Common myeloid progenitor, CD34-positive (primary cell): Measurements from ENCODE around the gene MYBPC3.

Experiments
- CTCF ChIA-PET: fragments of 350-600 bp; sonication (Branson Sonifier 250); formaldehyde crosslinking; loops from one replicate; lab custom pipeline; 2021; ENCODE audit warnings: antibody characterized with exemption; lab: Charles Lee
- POLR2A ChIA-PET: fragments of 350-600 bp; sonication (Branson Sonifier 250); formaldehyde crosslinking; loops from one replicate; lab custom pipeline; 2021; ENCODE audit warnings: antibody characterized with exemption; lab: Charles Lee
- DNase-seq, 3 donors: peaks; one replicate each; pipeline versions ENCODE4 v3.0.0 to v3.0.0-alpha.2; 2013
- H3K27ac ChIP-seq, 2 experiments: 1 replicate in 1 of 2; 2 replicates in 1 of 2; pipeline ENCODE4 v1.7.0; 2013; ENCODE audit warnings: inconsistent platforms in 2 of 2, low read length in 2 of 2, mild to moderate bottlenecking in 2 of 2, low read depth in 1 of 2, moderate library complexity in 1 of 2; ENCODE audit not compliant: severe bottlenecking in 2 of 2, insufficient read depth in 1 of 2, poor library complexity in 1 of 2
- H3K27me3 ChIP-seq, 5 experiments: replicated peaks in 2 of 5; 1 replicate in 3 of 5; 2 replicates in 2 of 5; pipeline versions ENCODE4 v1.6.1 to v1.7.0; 2013; ENCODE audit warnings: low read length in 4 of 5, mild to moderate bottlenecking in 2 of 5, moderate library complexity in 2 of 5, inconsistent platforms in 1 of 5; ENCODE audit not compliant: insufficient read depth in 5 of 5, control insufficient read depth in 4 of 5
- H3K36me3 ChIP-seq, 4 experiments: 1 replicate in 2 of 4; 2 replicates in 2 of 4; pipeline versions ENCODE4 v1.6.1 to v1.7.0; 2013; ENCODE audit warnings: low read length in 3 of 4, control low read depth in 1 of 4, mild to moderate bottlenecking in 1 of 4; ENCODE audit not compliant: control insufficient read depth in 4 of 4, insufficient read depth in 4 of 4
- H3K4me1 ChIP-seq, 4 experiments: 1 replicate in 3 of 4; 2 replicates in 1 of 4; pipeline versions ENCODE4 v1.6.1 to v1.7.1; 2013; ENCODE audit warnings: low read length in 3 of 4, mild to moderate bottlenecking in 3 of 4, control low read depth in 1 of 4, inconsistent platforms in 1 of 4, moderate library complexity in 1 of 4; ENCODE audit not compliant: control insufficient read depth in 4 of 4, insufficient read depth in 4 of 4; ENCODE audit errors: control extremely low read depth in 1 of 4
- H3K4me3 ChIP-seq, 7 experiments: 1 replicate in 4 of 7; 2 replicates in 3 of 7; pipeline versions ENCODE4 v1.5.1 to v1.7.0; 2013; ENCODE audit warnings: mild to moderate bottlenecking in 7 of 7, low read length in 6 of 7, moderate library complexity in 6 of 7, inconsistent platforms in 2 of 7, low read depth in 2 of 7, control low read depth in 1 of 7; ENCODE audit not compliant: insufficient read depth in 4 of 7, control insufficient read depth in 1 of 7; ENCODE audit errors: extremely low read depth in 1 of 7
- H3K9me3 ChIP-seq, 5 experiments: 1 replicate in 4 of 5; 2 replicates in 1 of 5; pipeline versions ENCODE4 v1.6.1 to v1.7.1; 2013; ENCODE audit warnings: low read length in 4 of 5, mild to moderate bottlenecking in 2 of 5, inconsistent platforms in 1 of 5, low read depth in 1 of 5, moderate library complexity in 1 of 5; ENCODE audit not compliant: control insufficient read depth in 4 of 5, insufficient read depth in 2 of 5; ENCODE audit errors: control extremely low read depth in 1 of 5
- WGBS: methylation state at CpG from one replicate; pipeline ENCODE4 v1.1.5; 2013; ENCODE audit not compliant: insufficient coverage; 5-methylcytosine and 5-hydroxymethylcytosine counted together

MYBPC3 gene

GRCh38 chr11:47387944-47388696 lies 35.6 kb upstream of the MYBPC3 start:
- ChIA-PET POLR2A (interaction anchor here (0.8 to 2.7 kb wide), 2 partner anchors 10 to 15 kb away, joined by 3 to 15 read pairs; partner anchors contain the start of gene SPI1), CTCF (interaction anchor here (2.6 to 13.8 kb wide), 4 partner anchors 8 to 19 kb away, joined by 7 to 138 read pairs (median 74); partner anchors contain the start of genes SLC39A13 and SPI1)
- H3K9me3 ChIP-seq = no peaks in the 10 kb centered on the region
- H3K27me3 ChIP-seq = no peaks in the 10 kb centered on the region
- no peak overlapping the region for H3K4me3 ChIP-seq
- H3K27ac ChIP-seq = no peak overlapping the region
- H3K4me1 ChIP-seq = peaks cover 6 to 59% (median 53%) of the 10 kb centered on the region in 4 experiments
- H3K36me3 ChIP-seq = peaks cover 0 to 11% (median 4%) of the 10 kb centered on the region in 4 experiments
- 77% methylated on average over 11 of the region's 13 CpGs for WGBS
- DNase-seq = peak in 1 of 3 donors; percentile 39

- Histone ChIP-seq H3K4me3 (no peak overlapping the region), H3K4me1 (peaks cover 0 to 28% (median 19%) of the 10 kb centered on the region in 4 experiments), H3K36me3 (peaks cover 2 to 22% (median 11%) of the 10 kb centered on the region in 4 experiments), H3K9me3 (no peaks in the 10 kb centered on the region), H3K27me3 (no peaks in the 10 kb centered on the region), H3K27ac (no peak overlapping the region)
- 87% methylated on average over 2 of the region's 4 CpGs for whole genome bisulfite sequencing
- no peak for DNase-seq
- POLR2A ChIA-PET = no interaction called here
- CTCF ChIA-PET = interaction anchor here (1.4 to 1.5 kb wide), 2 partner anchors 10 to 19 kb away, joined by 3 to 6 read pairs; no protein-coding TSS in a partner anchor
These were observed 32.0 kb upstream of the MYBPC3 start for GRCh38 chr11:47384498-47384897.

GRCh38 chr11:47383071-47383470 lies 30.6 kb upstream of the MYBPC3 start:
- ChIA-PET CTCF (interaction anchor here (1.0 to 8.2 kb wide), 4 partner anchors 7 to 25 kb away, joined by 3 to 136 read pairs (median 4); partner anchors contain the start of gene SLC39A13), POLR2A (interaction anchor here (1.4 kb wide), 1 partner anchor 9 kb away, joined by 3 read pairs; no protein-coding TSS in a partner anchor)
- Histone ChIP-seq H3K36me3 (peaks cover 2 to 17% (median 10%) of the 10 kb centered on the region in 4 experiments), H3K4me3 (no peak overlapping the region), H3K27me3 (no peaks in the 10 kb centered on the region), H3K9me3 (no peaks in the 10 kb centered on the region), H3K27ac (no peak overlapping the region), H3K4me1 (peaks cover 0 to 25% (median 17%) of the 10 kb centered on the region in 4 experiments)
- 67% methylated on average over 1 of the region's 4 CpGs for WGBS
- DNase-seq = no peak

GRCh38 chr11:47380078-47380477 lies 27.6 kb upstream of the MYBPC3 start:
- H3K9me3 ChIP-seq = no peaks in the 10 kb centered on the region
- CTCF ChIA-PET = interaction anchor here (6.1 to 8.2 kb wide), 2 partner anchors 10 to 21 kb away, joined by 58 to 136 read pairs; no protein-coding TSS in a partner anchor
- peaks cover 3 to 47% (median 42%) of the 10 kb centered on the region in 4 experiments for H3K4me1 ChIP-seq
- no peak for DNase-seq
- no peak overlapping the region for H3K27ac ChIP-seq
- 100% methylated on average over 1 of the region's 2 CpGs for WGBS
- H3K36me3 ChIP-seq = peaks cover 5 to 26% (median 18%) of the 10 kb centered on the region in 4 experiments
- H3K27me3 ChIP-seq = no peaks in the 10 kb centered on the region
- no peak overlapping the region for H3K4me3 ChIP-seq
- POLR2A ChIA-PET = interaction anchor here (0.7 kb wide), 1 partner anchor 13 kb away, joined by 4 read pairs; no protein-coding TSS in a partner anchor

GRCh38 chr11:47379317-47379716 lies 26.8 kb upstream of the MYBPC3 start:
- peaks cover 7 to 33% (median 24%) of the 10 kb centered on the region in 4 experiments for H3K36me3 ChIP-seq
- H3K4me1 ChIP-seq = peaks cover 3 to 54% (median 50%) of the 10 kb centered on the region in 4 experiments
- CTCF ChIA-PET = interaction anchor here (1.7 to 8.2 kb wide), 6 partner anchors 11 to 33 kb away, joined by 9 to 136 read pairs (median 22); partner anchors contain the start of gene SLC39A13
- WGBS = 93% methylated on average over 2 of the region's 2 CpGs
- no peak for DNase-seq
- no peaks in the 10 kb centered on the region for H3K27me3 ChIP-seq
- no peaks in the 10 kb centered on the region for H3K9me3 ChIP-seq
- POLR2A ChIA-PET = interaction anchor here (0.7 to 3.7 kb wide), 4 partner anchors 10 to 20 kb away, joined by 4 to 68 read pairs (median 16); no protein-coding TSS in a partner anchor
- peak overlapping the region in 3 of 7 experiments; percentile 78 to 93 (median 84) for H3K4me3 ChIP-seq
- peak overlapping the region; percentile 92 to 95 for H3K27ac ChIP-seq

- POLR2A ChIA-PET = interaction anchor here (0.5 to 3.7 kb wide), 11 partner anchors 9 to 1035 kb away, joined by 3 to 68 read pairs (median 6); partner anchors contain the start of genes PSMC3 and SLC39A13
- DNase-seq = no peak
- Histone ChIP-seq H3K27me3 (no peaks in the 10 kb centered on the region), H3K27ac (peak overlapping the region; percentile 92 to 95), H3K9me3 (no peaks in the 10 kb centered on the region), H3K4me3 (peak overlapping the region in 5 of 7 experiments; percentile 73 to 93 (median 80)), H3K36me3 (peaks cover 7 to 39% (median 25%) of the 10 kb centered on the region in 4 experiments), H3K4me1 (peaks cover 3 to 60% (median 55%) of the 10 kb centered on the region in 4 experiments)
- CTCF ChIA-PET = interaction anchor here (0.6 to 8.2 kb wide), 9 partner anchors 12 to 141 kb away, joined by 4 to 136 read pairs (median 9); partner anchors contain the start of gene SLC39A13
These were observed 26.3 kb upstream of the MYBPC3 start for GRCh38 chr11:47378836-47379170.
